ENCODE results near the gene RAB27B. TPM values are rescaled to one million over a fixed set of nuclear protein-coding genes. Genes with fewer than 3 reads are reported as not detected.

The RAB27B gene
- not detected in 2 replicates for total RNA-seq (2014; rRNA removed; shearing (Covaris generic))

GRCh38 chr18:54828281-54828881, at the start of gene RAB27B:
Gene RAB27B, plus strand, starts transcription at chr18:54828477. Its CDS starts 49,109 bp downstream, at chr18:54877586.
- H3K4me1 ChIP-seq, result no peaks in the 10 kb centered on the region
- H3K36me3 ChIP-seq, result no peaks in the 10 kb centered on the region
- no peaks in the 10 kb centered on the region for H3K27me3 ChIP-seq
- DNase-seq, result peak; percentile 38 to 65
- H3K4me3 ChIP-seq, result peak within 1 kb of the TSS; percentile 34
- H3K9me3 ChIP-seq (replicated peaks), result no peaks in the 10 kb centered on the region
- no peak within 1 kb of the TSS for H3K27ac ChIP-seq

- H3K4me3 ChIP-seq, result no peak overlapping the region
- H3K4me1 ChIP-seq, result peaks cover 11% of the 10 kb centered on the region
- no peaks in the 10 kb centered on the region for H3K36me3 ChIP-seq
- H3K27me3 ChIP-seq, result no peaks in the 10 kb centered on the region
- H3K9me3 ChIP-seq (replicated peaks), result no peaks in the 10 kb centered on the region
- H3K27ac ChIP-seq, result no peak overlapping the region
- DNase-seq, result no peak
These were observed 47.9 kb upstream of the RAB27B start for GRCh38 chr18:54780285-54780861.

GRCh38 chr18:54780970-54781369, 47.3 kb upstream of the RAB27B start:
- Histone ChIP-seq H3K4me3 (no peak overlapping the region), H3K9me3 (replicated peaks) (no peaks in the 10 kb centered on the region), H3K36me3 (no peaks in the 10 kb centered on the region), H3K27ac (no peak overlapping the region), H3K4me1 (peaks cover 5% of the 10 kb centered on the region), H3K27me3 (no peaks in the 10 kb centered on the region)
- DNase-seq, result no peak

GRCh38 chr18:54783139-54783538, 45.1 kb upstream of the RAB27B start:
- no peaks in the 10 kb centered on the region for H3K27me3 ChIP-seq
- no peak overlapping the region for H3K4me3 ChIP-seq
- no peaks in the 10 kb centered on the region for H3K36me3 ChIP-seq
- no peaks in the 10 kb centered on the region for H3K4me1 ChIP-seq
- no peak for DNase-seq
- H3K27ac ChIP-seq, result no peak overlapping the region
- no peaks in the 10 kb centered on the region for H3K9me3 ChIP-seq (replicated peaks)

GRCh38 chr18:54786206-54786605, 42.1 kb upstream of the RAB27B start:
- DNase-seq, result no peak

GRCh38 chr18:54787121-54787520, 41.2 kb upstream of the RAB27B start:
- Histone ChIP-seq H3K36me3 (no peaks in the 10 kb centered on the region), H3K4me3 (no peak overlapping the region), H3K27me3 (no peaks in the 10 kb centered on the region), H3K27ac (no peak overlapping the region), H3K4me1 (no peaks in the 10 kb centered on the region), H3K9me3 (replicated peaks) (no peaks in the 10 kb centered on the region)
- DNase-seq, result no peak

More at GRCh38 chr18:54786206-54786605, 42.1 kb upstream of the RAB27B start:
- Histone ChIP-seq H3K4me1 (no peaks in the 10 kb centered on the region), H3K36me3 (no peaks in the 10 kb centered on the region), H3K4me3 (no peak overlapping the region), H3K27me3 (no peaks in the 10 kb centered on the region), H3K9me3 (replicated peaks) (no peaks in the 10 kb centered on the region), H3K27ac (no peak overlapping the region)

GRCh38 chr18:54787616-54788015, 40.7 kb upstream of the RAB27B start:
- H3K36me3 ChIP-seq, result no peaks in the 10 kb centered on the region
- no peak overlapping the region for H3K4me3 ChIP-seq
- H3K4me1 ChIP-seq, result no peaks in the 10 kb centered on the region
- no peaks in the 10 kb centered on the region for H3K9me3 ChIP-seq (replicated peaks)
- no peaks in the 10 kb centered on the region for H3K27me3 ChIP-seq
- H3K27ac ChIP-seq, result no peak overlapping the region
- DNase-seq, result no peak

- H3K4me1 ChIP-seq, result no peaks in the 10 kb centered on the region
- DNase-seq, result no peak
- H3K36me3 ChIP-seq, result no peaks in the 10 kb centered on the region
- H3K27ac ChIP-seq, result no peak overlapping the region
- H3K9me3 ChIP-seq (replicated peaks), result no peaks in the 10 kb centered on the region
- H3K27me3 ChIP-seq, result no peaks in the 10 kb centered on the region
- no peak overlapping the region for H3K4me3 ChIP-seq
These were observed 38.2 kb upstream of the RAB27B start for GRCh38 chr18:54790109-54790508.

- H3K27ac ChIP-seq, result no peak overlapping the region
- no peak overlapping the region for H3K4me3 ChIP-seq
- no peaks in the 10 kb centered on the region for H3K4me1 ChIP-seq
- no peaks in the 10 kb centered on the region for H3K36me3 ChIP-seq
- no peaks in the 10 kb centered on the region for H3K27me3 ChIP-seq
- H3K9me3 ChIP-seq (replicated peaks), result no peaks in the 10 kb centered on the region
- no peak for DNase-seq
These were observed 36.6 kb upstream of the RAB27B start for GRCh38 chr18:54791657-54792056.

- Histone ChIP-seq H3K9me3 (replicated peaks) (no peaks in the 10 kb centered on the region), H3K36me3 (no peaks in the 10 kb centered on the region), H3K27ac (no peak overlapping the region), H3K27me3 (no peaks in the 10 kb centered on the region), H3K4me1 (no peaks in the 10 kb centered on the region), H3K4me3 (no peak overlapping the region)
- no peak for DNase-seq
These were observed 36.2 kb upstream of the RAB27B start for GRCh38 chr18:54792079-54792478.

- DNase-seq, result no peak
- Histone ChIP-seq H3K9me3 (replicated peaks) (no peaks in the 10 kb centered on the region), H3K4me1 (no peaks in the 10 kb centered on the region)
These were observed 33.5 kb upstream of the RAB27B start for GRCh38 chr18:54794823-54795222.

GRCh38 chr18:54798186-54798585, 30.1 kb upstream of the RAB27B start:
- DNase-seq, result no peak
- no peaks in the 10 kb centered on the region for H3K27me3 ChIP-seq

More at GRCh38 chr18:54794823-54795222, 33.5 kb upstream of the RAB27B start:
- H3K27ac ChIP-seq, result no peak overlapping the region
- H3K27me3 ChIP-seq, result no peaks in the 10 kb centered on the region
- H3K4me3 ChIP-seq, result no peak overlapping the region
- H3K36me3 ChIP-seq, result no peaks in the 10 kb centered on the region

GRCh38 chr18:54801374-54801773, 26.9 kb upstream of the RAB27B start:
- Histone ChIP-seq H3K27ac (no peak overlapping the region), H3K4me1 (no peaks in the 10 kb centered on the region), H3K9me3 (replicated peaks) (no peaks in the 10 kb centered on the region), H3K36me3 (no peaks in the 10 kb centered on the region), H3K4me3 (no peak overlapping the region), H3K27me3 (no peaks in the 10 kb centered on the region)
- DNase-seq, result no peak

More at GRCh38 chr18:54798186-54798585, 30.1 kb upstream of the RAB27B start:
- Histone ChIP-seq H3K9me3 (replicated peaks) (no peaks in the 10 kb centered on the region), H3K4me3 (no peak overlapping the region), H3K4me1 (no peaks in the 10 kb centered on the region), H3K36me3 (no peaks in the 10 kb centered on the region), H3K27ac (no peak overlapping the region)

GRCh38 chr18:54802178-54802577, 26.1 kb upstream of the RAB27B start:
- Histone ChIP-seq H3K4me1 (no peaks in the 10 kb centered on the region), H3K36me3 (no peaks in the 10 kb centered on the region), H3K4me3 (no peak overlapping the region), H3K27me3 (no peaks in the 10 kb centered on the region), H3K27ac (no peak overlapping the region), H3K9me3 (replicated peaks) (no peaks in the 10 kb centered on the region)
- DNase-seq, result no peak

GRCh38 chr18:54802686-54803395, 25.4 kb upstream of the RAB27B start:
- Histone ChIP-seq H3K4me3 (no peak overlapping the region), H3K27ac (no peak overlapping the region), H3K4me1 (no peaks in the 10 kb centered on the region), H3K27me3 (no peaks in the 10 kb centered on the region), H3K9me3 (replicated peaks) (no peaks in the 10 kb centered on the region), H3K36me3 (no peaks in the 10 kb centered on the region)
- DNase-seq, result no peak

All from SJCRH30 (cell line).